LNCAP (cell line): Measurements from ENCODE around the gene SIDT2.

Source experiments
- TF ChIP-seq, protein P1 (sequence below): fragments of 450-650 bp; IDR thresholded peaks from 2 replicates; pipeline ENCODE4 v1.5.1; 2017; ENCODE audit warnings: mild to moderate bottlenecking

Gene SIDT2

GRCh38 chr11:117183724-117184349, 5.3 kb downstream of the SIDT2 start:
- TF ChIP-seq, protein P1, sequence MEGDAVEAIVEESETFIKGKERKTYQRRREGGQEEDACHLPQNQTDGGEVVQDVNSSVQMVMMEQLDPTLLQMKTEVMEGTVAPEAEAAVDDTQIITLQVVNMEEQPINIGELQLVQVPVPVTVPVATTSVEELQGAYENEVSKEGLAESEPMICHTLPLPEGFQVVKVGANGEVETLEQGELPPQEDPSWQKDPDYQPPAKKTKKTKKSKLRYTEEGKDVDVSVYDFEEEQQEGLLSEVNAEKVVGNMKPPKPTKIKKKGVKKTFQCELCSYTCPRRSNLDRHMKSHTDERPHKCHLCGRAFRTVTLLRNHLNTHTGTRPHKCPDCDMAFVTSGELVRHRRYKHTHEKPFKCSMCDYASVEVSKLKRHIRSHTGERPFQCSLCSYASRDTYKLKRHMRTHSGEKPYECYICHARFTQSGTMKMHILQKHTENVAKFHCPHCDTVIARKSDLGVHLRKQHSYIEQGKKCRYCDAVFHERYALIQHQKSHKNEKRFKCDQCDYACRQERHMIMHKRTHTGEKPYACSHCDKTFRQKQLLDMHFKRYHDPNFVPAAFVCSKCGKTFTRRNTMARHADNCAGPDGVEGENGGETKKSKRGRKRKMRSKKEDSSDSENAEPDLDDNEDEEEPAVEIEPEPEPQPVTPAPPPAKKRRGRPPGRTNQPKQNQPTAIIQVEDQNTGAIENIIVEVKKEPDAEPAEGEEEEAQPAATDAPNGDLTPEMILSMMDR, result no peak

GRCh38 chr11:117185736-117186430, 7.3 kb downstream of the SIDT2 start:
- TF ChIP-seq, protein P1, result no peak

GRCh38 chr11:117186431-117186761, 7.9 kb downstream of the SIDT2 start:
- TF ChIP-seq, protein P1, result no peak

DNA sequence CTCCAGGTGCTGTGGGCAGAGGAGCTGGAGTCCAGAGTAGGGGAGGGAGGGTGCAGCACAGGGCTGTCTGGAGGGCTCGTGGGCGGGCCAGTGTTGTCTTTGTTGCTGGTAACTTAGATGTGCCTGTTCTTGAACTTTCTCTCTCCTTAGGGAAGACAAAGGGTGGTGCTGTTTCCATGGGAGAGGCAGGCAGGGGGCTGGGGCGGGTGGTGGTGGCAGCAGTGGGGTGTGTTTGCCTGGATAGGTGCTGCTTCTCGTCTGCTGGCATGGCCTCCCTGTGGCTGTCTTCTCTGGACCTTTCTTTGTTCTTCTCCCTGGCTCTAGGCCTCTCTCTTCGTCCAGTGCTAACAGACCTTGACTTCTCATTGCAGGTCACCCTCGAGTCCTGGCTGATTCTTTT, 8.5 kb downstream of the SIDT2 start:
- TF ChIP-seq, protein P1, result no peak

- TF ChIP-seq, protein P1, result no peak
These were observed 8.9 kb downstream of the SIDT2 start for GRCh38 chr11:117187428-117187798.

GRCh38 chr11:117187799-117188481, 9.4 kb downstream of the SIDT2 start:
- TF ChIP-seq, protein P1, result no peak

DNA sequence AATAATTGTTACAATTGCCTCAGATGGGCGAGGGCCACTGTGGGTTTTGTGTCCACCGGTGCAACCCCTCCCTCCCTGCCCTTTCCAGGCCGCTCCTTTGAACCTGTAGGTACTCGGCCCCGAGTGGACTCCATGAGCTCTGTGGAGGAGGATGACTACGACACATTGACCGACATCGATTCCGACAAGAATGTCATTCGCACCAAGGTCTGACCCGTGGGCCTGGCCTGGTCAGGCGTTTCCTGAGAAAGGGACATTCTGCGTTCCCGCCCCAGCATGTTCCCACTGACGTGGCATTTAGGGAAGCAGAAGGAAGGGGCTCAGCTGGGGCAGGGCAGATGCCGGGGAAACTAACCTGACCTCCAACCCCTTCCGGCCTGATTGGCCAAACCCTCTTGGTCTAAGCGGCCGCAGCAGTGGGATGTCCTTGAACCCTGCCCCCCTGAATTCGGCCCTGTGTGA, 10.1 kb downstream of the SIDT2 start:
- TF ChIP-seq, protein P1, result no peak
